GM23338 (cell line): ENCODE measurements around the gene STK17A. TPM values are rescaled to one million over a fixed set of nuclear protein-coding genes. Genes with fewer than 3 reads are reported as not detected.
"Not testable (repeated sequence)": the region's sequence is repeated elsewhere in the genome, so short reads cannot be mapped to it uniquely, and the experiment has no call there.

ENCODE experiments used
- ATAC-seq: fragments of 200-7000 bp; cut with Tn5 transposase; 3 replicates; pipeline ENCODE4 v1.9.1; 2020
- DNase-seq: peaks from one replicate; pipeline ENCODE4 v3.0.0-alpha.2; 2015; ENCODE audit warnings: low spot score
- H2AFZ ChIP-seq: fragments of 200-600 bp; sonication (generic); 2 replicates; pipeline ENCODE4 v1.8.0; 2016; ENCODE audit warnings: antibody characterized with exemption, mild to moderate bottlenecking, moderate library complexity
- H3F3A ChIP-seq: fragments of 200-600 bp; sonication (generic); replicated peaks from 2 replicates; pipeline ENCODE4 v1.8.0; 2017; ENCODE audit warnings: antibody characterized with exemption, mixed run types, low read depth
- H3K27ac ChIP-seq: fragments of 200-600 bp; sonication (generic); 2 replicates; pipeline ENCODE4 v1.6.1; 2016; ENCODE audit warnings: low read depth
- H3K27me3 ChIP-seq: fragments of 200-600 bp; sonication (generic); 2 replicates; pipeline ENCODE4 v1.8.0; 2016; ENCODE audit warnings: mild to moderate bottlenecking, mixed run types, moderate library complexity; ENCODE audit not compliant: insufficient read depth
- H3K36me3 ChIP-seq: fragments of 200-600 bp; sonication (generic); 2 replicates; pipeline ENCODE4 v1.8.0; 2016; ENCODE audit warnings: mild to moderate bottlenecking; ENCODE audit not compliant: insufficient read depth
- H3K4me1 ChIP-seq: fragments of 200-600 bp; sonication (generic); 2 replicates; pipeline ENCODE4 v1.8.0; 2016; ENCODE audit warnings: mild to moderate bottlenecking, moderate library complexity; ENCODE audit not compliant: insufficient read depth
- H3K4me2 ChIP-seq: fragments of 200-600 bp; sonication (generic); 2 replicates; pipeline ENCODE4 v1.7.1; 2017; ENCODE audit warnings: mixed run types
- H3K4me3 ChIP-seq: fragments of 200-600 bp; sonication (generic); 2 replicates; pipeline ENCODE4 v1.6.1; 2016; ENCODE audit warnings: mixed run types
- H3K79me2 ChIP-seq: fragments of 200-600 bp; sonication (generic); replicated peaks from 2 replicates; pipeline ENCODE4 v1.8.0; 2017; ENCODE audit warnings: mild to moderate bottlenecking; ENCODE audit not compliant: insufficient read depth
- H3K9me2 ChIP-seq: fragments of 200-600 bp; sonication (generic); 2 replicates; pipeline ENCODE4 v1.8.0; 2017; ENCODE audit not compliant: insufficient read depth
- H4K20me1 ChIP-seq: fragments of 200-600 bp; sonication (generic); replicated peaks from 2 replicates; pipeline ENCODE4 v1.8.0; 2017; ENCODE audit warnings: mild to moderate bottlenecking; ENCODE audit not compliant: insufficient read depth
- H3K27ac Mint-ChIP-seq: 2 replicates; pipeline ENCODE4 v1.8.0; 2020; ENCODE audit warnings: inconsistent platforms, mild to moderate bottlenecking, moderate library complexity, mixed read lengths
- H3K27me3 Mint-ChIP-seq: 3 replicates; pipeline ENCODE4 v1.8.0; 2022; ENCODE audit warnings: low read depth, mild to moderate bottlenecking, moderate library complexity, mixed read lengths, inconsistent platforms; ENCODE audit not compliant: insufficient read depth, poor library complexity
- H3K36me3 Mint-ChIP-seq: 3 replicates; pipeline ENCODE4 v1.8.0; 2021; ENCODE audit warnings: low read depth, mild to moderate bottlenecking, inconsistent platforms, moderate library complexity, mixed read lengths
- H3K4me1 Mint-ChIP-seq: 3 replicates; pipeline ENCODE4 v1.8.0; 2020; ENCODE audit warnings: mild to moderate bottlenecking, inconsistent platforms, mixed read lengths
- H3K4me3 Mint-ChIP-seq: 3 replicates; pipeline ENCODE4 v1.8.0; 2021; ENCODE audit warnings: moderate library complexity, mild to moderate bottlenecking, inconsistent platforms, mixed read lengths
- H3K9me3 Mint-ChIP-seq: 3 replicates; pipeline ENCODE4 v1.8.0; 2020; ENCODE audit warnings: moderate library complexity, mild to moderate bottlenecking, inconsistent platforms, mixed read lengths
- EZH2phosphoT487 ChIP-seq: fragments of 200-600 bp; sonication (generic); IDR thresholded peaks from one replicate; pipeline ENCODE4 v1.8.1; 2018; ENCODE audit warnings: antibody characterized with exemption; ENCODE audit not compliant: unreplicated experiment
- POLR2AphosphoS5 ChIP-seq: IDR thresholded peaks from 2 replicates; pipeline ENCODE4 v1.6.1; 2016; ENCODE audit warnings: antibody characterized with exemption, low read depth
- ZNF114 ChIP-seq: fragments of 250-450 bp; sonication (Bioruptor Pico); IDR thresholded peaks from 2 replicates; pipeline ENCODE4 v1.5.0; 2020; ENCODE audit warnings: mild to moderate bottlenecking, moderate library complexity
- ZNF331 ChIP-seq: fragments of 250-450 bp; sonication (Bioruptor Pico); IDR thresholded peaks from 2 replicates; pipeline ENCODE4 v1.5.0; 2020; ENCODE audit warnings: low read depth, mild to moderate bottlenecking, moderate library complexity
- polyA plus RNA-seq: library from polyadenylated mRNA; unstranded; fragments of >200 nt; fragmentation: Nextera tagmentation; extraction: Ambion mirVana; gene quantifications from 2 replicates; pipeline ENCODE4 v1.2.1, GENCODE V29; 2016
- total RNA-seq: library from RNA; depleted of rRNA; stranded (reverse); fragments of >200 nt; shearing (Covaris generic); gene quantifications from 2 replicates; pipeline ENCODE4 v1.2.3, GENCODE V29; 2014
- TF ChIP-seq, protein P1 (sequence below): fragments of 250-450 bp; sonication (Bioruptor Pico); IDR thresholded peaks from 2 replicates; pipeline ENCODE4 v1.5.0; 2020; ENCODE audit warnings: mild to moderate bottlenecking, moderate library complexity
- TF ChIP-seq, protein P2 (sequence below), 2 experiments: fragments of 200-600 bp in 1 of 2; sonication (generic) in 1 of 2; conservative IDR thresholded peaks; 2 replicates each; pipeline versions ENCODE4 v1.5.1 to v1.6.1; 2016 to 2017; ENCODE audit warnings: antibody characterized with exemption in 2 of 2, low read depth in 2 of 2, mild to moderate bottlenecking in 2 of 2, moderate library complexity in 1 of 2

Gene STK17A
- total and polyA plus RNA-seq, 2 experiments from 2014 or later: 21.2 to 21.8 TPM

GRCh38 chr7:43594020-43594419 lies 11.1 kb downstream of the STK17A start:
- Histone ChIP-seq H4K20me1 (no peaks in the 10 kb centered on the region; the same call in 1 of the 2 replicates), H3K27me3 (no peaks in the 10 kb centered on the region), H3K4me3 (no peak overlapping the region), H3K9me2 (no peaks in the 10 kb centered on the region), H3F3A (no peaks in the 10 kb centered on the region), H2AFZ (no peak overlapping the region), H3K27ac (no peak overlapping the region), H3K4me2 (no peak overlapping the region), H3K4me1 (peaks cover 3% of the 10 kb centered on the region; the same call in 1 of the 2 replicates), H3K79me2 (peaks cover 68% of the 10 kb centered on the region), H3K36me3 (no peaks in the 10 kb centered on the region)
- H3K4me3 Mint-ChIP-seq: no peak overlapping the region
- H3K36me3 Mint-ChIP-seq: peaks cover 3% of the 10 kb centered on the region; the same call in 1 of the 3 replicates
- TF ChIP-seq ZNF331 (CRISPR knock-in tag) (no peak), EZH2phosphoT487 (no peak), POLR2AphosphoS5 (no peak), ZNF114 (CRISPR knock-in tag) (no peak)
- TF ChIP-seq, protein P1, sequence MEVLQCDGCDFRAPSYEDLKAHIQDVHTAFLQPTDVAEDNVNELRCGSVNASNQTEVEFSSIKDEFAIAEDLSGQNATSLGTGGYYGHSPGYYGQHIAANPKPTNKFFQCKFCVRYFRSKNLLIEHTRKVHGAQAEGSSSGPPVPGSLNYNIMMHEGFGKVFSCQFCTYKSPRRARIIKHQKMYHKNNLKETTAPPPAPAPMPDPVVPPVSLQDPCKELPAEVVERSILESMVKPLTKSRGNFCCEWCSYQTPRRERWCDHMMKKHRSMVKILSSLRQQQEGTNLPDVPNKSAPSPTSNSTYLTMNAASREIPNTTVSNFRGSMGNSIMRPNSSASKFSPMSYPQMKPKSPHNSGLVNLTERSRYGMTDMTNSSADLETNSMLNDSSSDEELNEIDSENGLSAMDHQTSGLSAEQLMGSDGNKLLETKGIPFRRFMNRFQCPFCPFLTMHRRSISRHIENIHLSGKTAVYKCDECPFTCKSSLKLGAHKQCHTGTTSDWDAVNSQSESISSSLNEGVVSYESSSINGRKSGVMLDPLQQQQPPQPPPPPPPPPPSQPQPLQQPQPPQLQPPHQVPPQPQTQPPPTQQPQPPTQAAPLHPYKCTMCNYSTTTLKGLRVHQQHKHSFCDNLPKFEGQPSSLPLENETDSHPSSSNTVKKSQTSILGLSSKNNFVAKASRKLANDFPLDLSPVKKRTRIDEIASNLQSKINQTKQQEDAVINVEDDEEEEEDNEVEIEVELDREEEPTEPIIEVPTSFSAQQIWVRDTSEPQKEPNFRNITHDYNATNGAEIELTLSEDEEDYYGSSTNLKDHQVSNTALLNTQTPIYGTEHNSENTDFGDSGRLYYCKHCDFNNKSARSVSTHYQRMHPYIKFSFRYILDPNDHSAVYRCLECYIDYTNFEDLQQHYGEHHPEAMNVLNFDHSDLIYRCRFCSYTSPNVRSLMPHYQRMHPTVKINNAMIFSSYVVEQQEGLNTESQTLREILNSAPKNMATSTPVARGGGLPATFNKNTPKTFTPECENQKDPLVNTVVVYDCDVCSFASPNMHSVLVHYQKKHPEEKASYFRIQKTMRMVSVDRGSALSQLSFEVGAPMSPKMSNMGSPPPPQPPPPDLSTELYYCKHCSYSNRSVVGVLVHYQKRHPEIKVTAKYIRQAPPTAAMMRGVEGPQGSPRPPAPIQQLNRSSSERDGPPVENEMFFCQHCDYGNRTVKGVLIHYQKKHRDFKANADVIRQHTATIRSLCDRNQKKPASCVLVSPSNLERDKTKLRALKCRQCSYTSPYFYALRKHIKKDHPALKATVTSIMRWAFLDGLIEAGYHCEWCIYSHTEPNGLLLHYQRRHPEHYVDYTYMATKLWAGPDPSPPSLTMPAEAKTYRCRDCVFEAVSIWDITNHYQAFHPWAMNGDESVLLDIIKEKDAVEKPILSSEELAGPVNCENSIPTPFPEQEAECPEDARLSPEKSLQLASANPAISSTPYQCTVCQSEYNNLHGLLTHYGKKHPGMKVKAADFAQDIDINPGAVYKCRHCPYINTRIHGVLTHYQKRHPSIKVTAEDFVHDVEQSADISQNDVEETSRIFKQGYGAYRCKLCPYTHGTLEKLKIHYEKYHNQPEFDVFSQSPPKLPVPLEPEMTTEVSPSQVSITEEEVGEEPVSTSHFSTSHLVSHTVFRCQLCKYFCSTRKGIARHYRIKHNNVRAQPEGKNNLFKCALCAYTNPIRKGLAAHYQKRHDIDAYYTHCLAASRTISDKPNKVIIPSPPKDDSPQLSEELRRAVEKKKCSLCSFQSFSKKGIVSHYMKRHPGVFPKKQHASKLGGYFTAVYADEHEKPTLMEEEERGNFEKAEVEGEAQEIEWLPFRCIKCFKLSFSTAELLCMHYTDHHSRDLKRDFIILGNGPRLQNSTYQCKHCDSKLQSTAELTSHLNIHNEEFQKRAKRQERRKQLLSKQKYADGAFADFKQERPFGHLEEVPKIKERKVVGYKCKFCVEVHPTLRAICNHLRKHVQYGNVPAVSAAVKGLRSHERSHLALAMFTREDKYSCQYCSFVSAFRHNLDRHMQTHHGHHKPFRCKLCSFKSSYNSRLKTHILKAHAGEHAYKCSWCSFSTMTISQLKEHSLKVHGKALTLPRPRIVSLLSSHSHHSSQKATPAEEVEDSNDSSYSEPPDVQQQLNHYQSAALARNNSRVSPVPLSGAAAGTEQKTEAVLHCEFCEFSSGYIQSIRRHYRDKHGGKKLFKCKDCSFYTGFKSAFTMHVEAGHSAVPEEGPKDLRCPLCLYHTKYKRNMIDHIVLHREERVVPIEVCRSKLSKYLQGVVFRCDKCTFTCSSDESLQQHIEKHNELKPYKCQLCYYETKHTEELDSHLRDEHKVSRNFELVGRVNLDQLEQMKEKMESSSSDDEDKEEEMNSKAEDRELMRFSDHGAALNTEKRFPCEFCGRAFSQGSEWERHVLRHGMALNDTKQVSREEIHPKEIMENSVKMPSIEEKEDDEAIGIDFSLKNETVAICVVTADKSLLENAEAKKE (CRISPR knock-in tag): no peak
- TF ChIP-seq, protein P2, sequence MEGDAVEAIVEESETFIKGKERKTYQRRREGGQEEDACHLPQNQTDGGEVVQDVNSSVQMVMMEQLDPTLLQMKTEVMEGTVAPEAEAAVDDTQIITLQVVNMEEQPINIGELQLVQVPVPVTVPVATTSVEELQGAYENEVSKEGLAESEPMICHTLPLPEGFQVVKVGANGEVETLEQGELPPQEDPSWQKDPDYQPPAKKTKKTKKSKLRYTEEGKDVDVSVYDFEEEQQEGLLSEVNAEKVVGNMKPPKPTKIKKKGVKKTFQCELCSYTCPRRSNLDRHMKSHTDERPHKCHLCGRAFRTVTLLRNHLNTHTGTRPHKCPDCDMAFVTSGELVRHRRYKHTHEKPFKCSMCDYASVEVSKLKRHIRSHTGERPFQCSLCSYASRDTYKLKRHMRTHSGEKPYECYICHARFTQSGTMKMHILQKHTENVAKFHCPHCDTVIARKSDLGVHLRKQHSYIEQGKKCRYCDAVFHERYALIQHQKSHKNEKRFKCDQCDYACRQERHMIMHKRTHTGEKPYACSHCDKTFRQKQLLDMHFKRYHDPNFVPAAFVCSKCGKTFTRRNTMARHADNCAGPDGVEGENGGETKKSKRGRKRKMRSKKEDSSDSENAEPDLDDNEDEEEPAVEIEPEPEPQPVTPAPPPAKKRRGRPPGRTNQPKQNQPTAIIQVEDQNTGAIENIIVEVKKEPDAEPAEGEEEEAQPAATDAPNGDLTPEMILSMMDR (conservative IDR thresholded peaks at IDR 0.05; ENCODE audit: low read depth in 2 of 2): no peak
- H3K27me3 Mint-ChIP-seq: no peaks in the 10 kb centered on the region
- no peak overlapping the region for H3K27ac Mint-ChIP-seq
- H3K4me1 Mint-ChIP-seq: peaks cover 4% of the 10 kb centered on the region; the same call in 2 of the 3 replicates
- DNase-seq: no peak
- H3K9me3 Mint-ChIP-seq: no peaks in the 10 kb centered on the region
- ATAC-seq: no peak

DNA sequence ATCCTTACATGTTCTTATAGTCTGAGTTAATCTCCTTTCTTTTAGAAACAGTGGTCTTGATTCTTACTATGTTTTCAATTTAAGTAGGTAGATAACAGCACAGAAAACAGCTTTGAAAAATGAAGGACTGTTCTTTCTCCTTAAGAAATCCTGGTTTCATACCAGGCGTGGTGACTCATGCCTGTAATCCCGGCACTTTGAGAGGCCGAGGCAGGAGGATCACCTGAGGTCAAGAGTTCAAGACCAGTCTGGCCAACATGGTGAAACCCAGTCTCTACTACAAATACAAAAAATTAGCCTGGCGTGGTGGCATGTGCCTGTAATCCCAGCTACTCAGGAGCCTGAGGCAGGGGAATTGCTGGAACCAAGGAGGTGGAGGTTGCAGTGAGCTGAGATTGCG lies 13.5 kb downstream of the STK17A start:
- H3K36me3 ChIP-seq, H3F3A ChIP-seq, H3K4me2 ChIP-seq, H3K4me3 ChIP-seq, H3K9me3 Mint-ChIP-seq, H3K36me3 Mint-ChIP-seq, H2AFZ ChIP-seq, H3K27ac ChIP-seq, H3K9me2 ChIP-seq, H3K27me3 Mint-ChIP-seq, H3K27ac Mint-ChIP-seq, H3K4me3 Mint-ChIP-seq, H3K27me3 ChIP-seq, H3K4me1 ChIP-seq, ATAC-seq, H4K20me1 ChIP-seq, H3K4me1 Mint-ChIP-seq, DNase-seq: not testable (repeated sequence)
- peaks cover 47% of the 10 kb centered on the region for H3K79me2 ChIP-seq
